Activated CD4-positive, alpha-beta T cell treated with anti-CD3 and anti-CD28 coated beads, Interleukin-2, amount 50 U/mL, for 1 hour (primary cell): ENCODE data around the gene TDP2.
"Not testable (repeated sequence)": the region's sequence is repeated elsewhere in the genome, so short reads cannot be mapped to it uniquely, and the experiment has no call there.

Experiments used
- DNase-seq: peaks from one replicate; pipeline ENCODE4 v3.0.0-alpha.2; 2020

The TDP2 gene

GRCh38 chr6:24678792-24679352 lies 12.2 kb upstream of the TDP2 start:
- DNase-seq: not testable (repeated sequence)

- DNase-seq: no peak
Observed at GRCh38 chr6:24673625-24674024, 6.9 kb upstream of the TDP2 start.

- no peak for DNase-seq
Observed at GRCh38 chr6:24672620-24673182, 6.0 kb upstream of the TDP2 start.

- not testable (repeated sequence) for DNase-seq
Observed at GRCh38 chr6:24671077-24671476, 4.4 kb upstream of the TDP2 start.

GRCh38 chr6:24670492-24670891 lies 3.8 kb upstream of the TDP2 start:
- not testable (repeated sequence) for DNase-seq

- no peak for DNase-seq
Observed at GRCh38 chr6:24668997-24669361, 2.3 kb upstream of the TDP2 start.

GRCh38 chr6:24668066-24668996 lies 1.6 kb upstream of the TDP2 start:
- not testable (repeated sequence) for DNase-seq

GRCh38 chr6:24667378-24667803 lies 692 bp upstream of the TDP2 start:
- no peak for DNase-seq

- peak; percentile 37 for DNase-seq
Observed at GRCh38 chr6:24666097-24666640, 530 bp downstream of the TDP2 start.

- DNase-seq: no peak
Observed at GRCh38 chr6:24664046-24664987, 2.4 kb downstream of the TDP2 start.

- no peak for DNase-seq
Observed at GRCh38 chr6:24663189-24663588, 3.5 kb downstream of the TDP2 start.

GRCh38 chr6:24662236-24662635 lies 4.5 kb downstream of the TDP2 start:
- DNase-seq: no peak

GRCh38 chr6:24661759-24662158 lies 4.9 kb downstream of the TDP2 start:
- not testable (repeated sequence) for DNase-seq

- no peak for DNase-seq
Observed at GRCh38 chr6:24660105-24660504, 6.6 kb downstream of the TDP2 start.

GRCh38 chr6:24659561-24659960 lies 7.1 kb downstream of the TDP2 start:
- no peak for DNase-seq

GRCh38 chr6:24658573-24659560 lies 7.8 kb downstream of the TDP2 start:
- DNase-seq: no peak

- DNase-seq: no peak
Observed at GRCh38 chr6:24655215-24655614, 11.5 kb downstream of the TDP2 start.

GRCh38 chr6:24650365-24650764 lies 16.3 kb downstream of the TDP2 start:
- no peak for DNase-seq

- DNase-seq: no peak
Observed at GRCh38 chr6:24649691-24650090, 17.0 kb downstream of the TDP2 start.

GRCh38 chr6:24648276-24648675 lies 18.4 kb downstream of the TDP2 start:
- no peak for DNase-seq

- DNase-seq: no peak
Observed at GRCh38 chr6:24646771-24647170, 19.9 kb downstream of the TDP2 start.
